H9 (cell line): ENCODE data around the gene FGF12. TPM values are rescaled to one million over a fixed set of nuclear protein-coding genes. Genes with fewer than 3 reads are reported as not detected.

Experiments
- DNase-seq: peaks from one replicate; pipeline ENCODE4 v3.0.0-alpha.2; 2017
- H2AFZ ChIP-seq: one replicate; pipeline ENCODE4 v1.6.1; 2013; ENCODE audit warnings: mild to moderate bottlenecking, low read length, control low read depth, moderate library complexity
- H2AK5ac ChIP-seq: 2 replicates; pipeline ENCODE4 v1.6.1; 2013; ENCODE audit warnings: low read length, control low read depth, mixed read lengths; ENCODE audit not compliant: insufficient read length
- H2BK120ac ChIP-seq: one replicate; pipeline ENCODE4 v1.6.1; 2013; ENCODE audit warnings: low read depth, mild to moderate bottlenecking, low read length, control low read depth, inconsistent platforms; ENCODE audit not compliant: poor library complexity, severe bottlenecking
- H2BK12ac ChIP-seq: 2 replicates; pipeline ENCODE4 v1.6.1; 2013; ENCODE audit warnings: low read length, control low read depth, mixed read lengths, low read depth; ENCODE audit not compliant: insufficient read length
- H2BK15ac ChIP-seq: 2 replicates; pipeline ENCODE4 v1.6.1; 2013; ENCODE audit warnings: low read depth, low read length, control low read depth
- H2BK20ac ChIP-seq: one replicate; pipeline ENCODE4 v1.6.1; 2013; ENCODE audit warnings: low read depth, mild to moderate bottlenecking, low read length, control low read depth, inconsistent platforms; ENCODE audit not compliant: poor library complexity, severe bottlenecking
- H2BK5ac ChIP-seq: 2 replicates; pipeline ENCODE4 v1.6.1; 2013; ENCODE audit warnings: low read length, control low read depth, mixed read lengths; ENCODE audit not compliant: insufficient read length
- H3K14ac ChIP-seq: 2 replicates; pipeline ENCODE4 v1.6.1; 2013; ENCODE audit warnings: low read length, control low read depth; ENCODE audit not compliant: insufficient read depth
- H3K18ac ChIP-seq: 2 replicates; pipeline ENCODE4 v1.6.1; 2013; ENCODE audit warnings: low read depth, mild to moderate bottlenecking, mixed read lengths, low read length, control low read depth; ENCODE audit not compliant: insufficient read length
- H3K23ac ChIP-seq: 2 replicates; pipeline ENCODE4 v1.6.1; 2013; ENCODE audit warnings: low read length, control low read depth, mixed read lengths, low read depth; ENCODE audit not compliant: insufficient read length
- H3K23me2 ChIP-seq: 2 replicates; pipeline ENCODE4 v1.6.1; 2013; ENCODE audit warnings: low read depth, mild to moderate bottlenecking, mixed read lengths, low read length, control low read depth; ENCODE audit not compliant: insufficient read length, poor library complexity, severe bottlenecking
- H3K27ac ChIP-seq: 2 replicates; pipeline ENCODE4 v1.5.1; 2013; ENCODE audit warnings: low read length, control low read depth, mixed read lengths, low read depth; ENCODE audit not compliant: insufficient read length
- H3K27me3 ChIP-seq: 2 replicates; pipeline ENCODE4 v1.6.1; 2013; ENCODE audit warnings: low read length, control low read depth, inconsistent platforms; ENCODE audit not compliant: insufficient read depth
- H3K4ac ChIP-seq: 2 replicates; pipeline ENCODE4 v1.6.1; 2013; ENCODE audit warnings: low read depth, mild to moderate bottlenecking, control low read depth, inconsistent platforms, low read length, moderate library complexity
- H3K4me1 ChIP-seq: 2 replicates; pipeline ENCODE4 v1.6.1; 2013; ENCODE audit warnings: low read length, control low read depth, inconsistent platforms; ENCODE audit not compliant: insufficient read depth
- H3K4me2 ChIP-seq: 2 replicates; pipeline ENCODE4 v1.6.1; 2013; ENCODE audit warnings: low read length, control low read depth, mixed read lengths; ENCODE audit not compliant: insufficient read length, insufficient read depth
- H3K56ac ChIP-seq: 2 replicates; pipeline ENCODE4 v1.6.1; 2013; ENCODE audit warnings: low read depth, mild to moderate bottlenecking, mixed read lengths, low read length, control low read depth; ENCODE audit not compliant: insufficient read length
- H3K79me1 ChIP-seq: 2 replicates; pipeline ENCODE4 v1.6.1; 2013; ENCODE audit warnings: low read depth, mild to moderate bottlenecking, moderate library complexity, low read length, control low read depth, inconsistent platforms; ENCODE audit not compliant: insufficient read depth, poor library complexity, severe bottlenecking
- H3K79me2 ChIP-seq: 2 replicates; pipeline ENCODE4 v1.6.1; 2013; ENCODE audit warnings: low read length, control low read depth, inconsistent platforms; ENCODE audit not compliant: insufficient read depth
- H3K9ac ChIP-seq: 2 replicates; pipeline ENCODE4 v1.6.1; 2013; ENCODE audit warnings: low read length, control low read depth, mixed read lengths; ENCODE audit not compliant: insufficient read length; ENCODE audit errors: extremely low read depth
- H3K9me3 ChIP-seq: one replicate; pipeline ENCODE4 v1.6.1; 2013; ENCODE audit warnings: low read depth, low read length, inconsistent platforms; ENCODE audit not compliant: control insufficient read depth
- H3T11ph ChIP-seq: one replicate; pipeline ENCODE4 v1.6.1; 2013; ENCODE audit warnings: mild to moderate bottlenecking, low read length, control low read depth, inconsistent platforms
- H4K20me1 ChIP-seq: one replicate; pipeline ENCODE4 v1.6.1; 2013; ENCODE audit not compliant: control insufficient read depth, insufficient read length, insufficient read depth
- H4K5ac ChIP-seq: 2 replicates; pipeline ENCODE4 v1.6.1; 2013; ENCODE audit warnings: low read depth, mild to moderate bottlenecking, mixed read lengths, low read length, control low read depth; ENCODE audit not compliant: insufficient read length
- H4K8ac ChIP-seq: replicated peaks from 2 replicates; pipeline ENCODE4 v1.6.1; 2013; ENCODE audit warnings: low read length, control low read depth, mixed read lengths, low read depth; ENCODE audit not compliant: insufficient read length
- H4K91ac ChIP-seq: 2 replicates; pipeline ENCODE4 v1.6.1; 2013; ENCODE audit warnings: low read depth, mild to moderate bottlenecking, moderate library complexity, mixed read lengths, low read length, control low read depth; ENCODE audit not compliant: insufficient read length
- H3K27ac Mint-ChIP-seq, 3 experiments: 2 replicates in 2 of 3; 3 replicates in 1 of 3; pipeline ENCODE4 v1.8.0; 2020 to 2021; ENCODE audit warnings: mixed read lengths in 3 of 3, mild to moderate bottlenecking in 1 of 3, moderate library complexity in 1 of 3
- H3K27me3 Mint-ChIP-seq: 2 replicates; pipeline ENCODE4 v1.8.0; 2021; ENCODE audit warnings: low read depth, mild to moderate bottlenecking, moderate library complexity, mixed read lengths
- H3K36me3 Mint-ChIP-seq, 3 experiments: 2 replicates in 2 of 3; 3 replicates in 1 of 3; pipeline ENCODE4 v1.8.0; 2020 to 2021; ENCODE audit warnings: low read depth in 3 of 3, mixed read lengths in 3 of 3; ENCODE audit not compliant: insufficient read depth in 1 of 3
- H3K4me1 Mint-ChIP-seq, 2 experiments: 2 replicates each; pipeline ENCODE4 v1.8.0; 2020; ENCODE audit warnings: mixed read lengths in 2 of 2
- H3K4me3 Mint-ChIP-seq, 2 experiments: 2 replicates in 1 of 2; 3 replicates in 1 of 2; pipeline ENCODE4 v1.8.0; 2020 to 2021; ENCODE audit warnings: mild to moderate bottlenecking in 2 of 2, mixed read lengths in 2 of 2, moderate library complexity in 1 of 2
- H3K9me3 Mint-ChIP-seq, 2 experiments: 2 replicates in 1 of 2; 3 replicates in 1 of 2; pipeline ENCODE4 v1.8.0; 2020; ENCODE audit warnings: mild to moderate bottlenecking in 2 of 2, mixed read lengths in 2 of 2, moderate library complexity in 1 of 2
- CTCF ChIP-seq: fragments of 200-600 bp; sonication (generic); conservative IDR thresholded peaks from 3 replicates; pipeline ENCODE4 v1.8.0; 2021; ENCODE audit warnings: antibody characterized with exemption, mild to moderate bottlenecking
- WGBS: extraction: QIAGEN DNeasy Blood & Tissue Kit; methylation state at CpG from one replicate; pipeline ENCODE4 v1.1.7; 2013; ENCODE audit warnings: missing lambda C conversion rate, low lambda C conversion rate, mixed read lengths; ENCODE audit not compliant: insufficient read length; ENCODE audit errors: extremely low coverage; 5-methylcytosine and 5-hydroxymethylcytosine counted together
- total RNA-seq: library from RNA; stranded (reverse); gene quantifications from 2 replicates; pipeline ENCODE4 v1.2.1, GENCODE V29; 2021

The FGF12 gene
- total RNA-seq, 1 experiment from 2014 or later: 5.6 TPM

GRCh38 chr3:192514081-192514753 is 213.1 kb downstream of the FGF12 start:
- Histone ChIP-seq H3K4ac (no peak overlapping the region), H3K4me2 (peak overlapping the region; percentile 98), H3K18ac (no peak overlapping the region), H3K27me3 (no peaks in the 10 kb centered on the region), H2BK120ac (no peak overlapping the region), H4K8ac (no peak overlapping the region), H3K79me1 (no peaks in the 10 kb centered on the region), H4K91ac (no peak overlapping the region), H3K79me2 (no peaks in the 10 kb centered on the region), H3K4me1 (no peaks in the 10 kb centered on the region), H2AFZ (no peak overlapping the region), H2BK12ac (no peak overlapping the region), H3K9me3 (no peaks in the 10 kb centered on the region), H4K5ac (no peak overlapping the region), H2BK15ac (no peak overlapping the region), H2BK20ac (no peak overlapping the region), H3K23me2 (peaks cover 18% of the 10 kb centered on the region), H4K20me1 (no peaks in the 10 kb centered on the region), H3T11ph (no peak overlapping the region), H2AK5ac (no peak overlapping the region), H3K14ac (no peak overlapping the region; the same call in 1 of the 2 replicates), H3K23ac (no peak overlapping the region), H3K27ac (no peak overlapping the region), H2BK5ac (no peak overlapping the region), H3K56ac (no peak overlapping the region), H3K9ac (no peak overlapping the region)
- peaks cover 0 to 4% of the 10 kb centered on the region in 2 experiments; a peak in 2 of 5 replicates for H3K9me3 Mint-ChIP-seq
- H3K27ac Mint-ChIP-seq: no peak overlapping the region
- H3K4me1 Mint-ChIP-seq: peaks cover 13 to 19% of the 10 kb centered on the region in 2 experiments
- DNase-seq: peak; percentile 56
- no peaks in the 10 kb centered on the region for H3K36me3 Mint-ChIP-seq
- H3K4me3 Mint-ChIP-seq: peak overlapping the region; percentile 90 to 96
- peak; percentile 49; the same call in 2 of the 3 replicates for TF ChIP-seq CTCF
- peaks cover 21% of the 10 kb centered on the region for H3K27me3 Mint-ChIP-seq
- no CpG with 5 or more reads among the region's 39 CpGs for WGBS
